HuH-7.5 (cell line): ENCODE results near the gene SREBF2.

Experiments
- DNase-seq: peaks from one replicate; pipeline ENCODE4 v3.0.0; 2011; ENCODE audit warnings: low spot score

Gene SREBF2

GRCh38 chr22:41908411-41909309 lies 75.8 kb downstream of the SREBF2 start:
- DNase-seq: no peak

GRCh38 chr22:41909310-41910049 lies 76.6 kb downstream of the SREBF2 start:
- no peak for DNase-seq

GRCh38 chr22:41910050-41911000 lies 77.4 kb downstream of the SREBF2 start:
- no peak for DNase-seq

GRCh38 chr22:41911001-41911611 lies 78.2 kb downstream of the SREBF2 start:
- DNase-seq: no peak

GRCh38 chr22:41912338-41913039 lies 79.6 kb downstream of the SREBF2 start:
- DNase-seq: no peak

- no peak for DNase-seq
Measured at GRCh38 chr22:41913040-41913719, 80.3 kb downstream of the SREBF2 start.

- DNase-seq: no peak
Measured at GRCh38 chr22:41913842-41914534, 81.1 kb downstream of the SREBF2 start.

GRCh38 chr22:41914611-41915034 lies 81.7 kb downstream of the SREBF2 start:
- peak; percentile 85 for DNase-seq

GRCh38 chr22:41915035-41915785 lies 82.3 kb downstream of the SREBF2 start, which contains the start of gene SHISA8:
TSS of gene SHISA8 (minus strand) at chr22:41915074. CDS start at chr22:41914667, 407 bp downstream.
- no peak for DNase-seq

GRCh38 chr22:41915786-41916493 lies 83.0 kb downstream of the SREBF2 start:
- DNase-seq: no peak

- DNase-seq: no peak
Measured at GRCh38 chr22:41916745-41917358, 83.9 kb downstream of the SREBF2 start.

GRCh38 chr22:41917375-41917902 lies 84.5 kb downstream of the SREBF2 start:
- DNase-seq: no peak

- no peak for DNase-seq
Measured at GRCh38 chr22:41917903-41918791, 85.2 kb downstream of the SREBF2 start.

GRCh38 chr22:41919357-41920224 lies 86.7 kb downstream of the SREBF2 start:
- no peak for DNase-seq

- no peak for DNase-seq
Measured at GRCh38 chr22:41920271-41920976, 87.5 kb downstream of the SREBF2 start.
